OCI-M2 (cell line): ENCODE measurements around the gene MPHOSPH10.
"Not testable (repeated sequence)": the region's sequence is repeated elsewhere in the genome, so short reads cannot be mapped to it uniquely, and the experiment has no call there.

Experiments used
- DNase-seq: peaks from one replicate; lab custom pipeline; 2025; ENCODE audit not compliant: unreplicated experiment; lab: John Stamatoyannopoulos, UW

Gene MPHOSPH10

GRCh38 chr2:71122387-71123298 lies 7.8 kb upstream of the MPHOSPH10 start:
- no peak for DNase-seq

GRCh38 chr2:71125506-71126294 lies 4.7 kb upstream of the MPHOSPH10 start:
- no peak for DNase-seq

- no peak for DNase-seq
Measured at GRCh38 chr2:71126957-71127356, 3.5 kb upstream of the MPHOSPH10 start.

- DNase-seq = no peak
Measured at GRCh38 chr2:71129114-71129901, 1.1 kb upstream of the MPHOSPH10 start.

- DNase-seq = no peak
Measured at GRCh38 chr2:71129902-71130151, 607 bp upstream of the MPHOSPH10 start.

- DNase-seq = no peak
Measured at GRCh38 chr2:71130905-71131244, 441 bp downstream of the MPHOSPH10 start.

GRCh38 chr2:71131387-71132166 lies 1.1 kb downstream of the MPHOSPH10 start:
- not testable (repeated sequence) for DNase-seq

GRCh38 chr2:71133603-71134002 lies 3.2 kb downstream of the MPHOSPH10 start:
- no peak for DNase-seq

- DNase-seq = no peak
Measured at GRCh38 chr2:71136174-71136573, 5.7 kb downstream of the MPHOSPH10 start.

- no peak for DNase-seq
Measured at GRCh38 chr2:71143782-71144181, 13.3 kb downstream of the MPHOSPH10 start.

GRCh38 chr2:71148506-71149063 lies 18.2 kb downstream of the MPHOSPH10 start:
- DNase-seq = no peak

- DNase-seq = no peak
Measured at GRCh38 chr2:71150082-71150816, 19.8 kb downstream of the MPHOSPH10 start.

- DNase-seq = no peak
Measured at GRCh38 chr2:71151620-71152019, 21.2 kb downstream of the MPHOSPH10 start.

- DNase-seq = no peak
Measured at GRCh38 chr2:71153585-71154224, 23.3 kb downstream of the MPHOSPH10 start.

GRCh38 chr2:71154279-71154678 lies 23.8 kb downstream of the MPHOSPH10 start:
- DNase-seq = no peak

- no peak for DNase-seq
Measured at GRCh38 chr2:71154798-71155197, 24.4 kb downstream of the MPHOSPH10 start.

- no peak for DNase-seq
Measured at GRCh38 chr2:71155846-71156245, 25.4 kb downstream of the MPHOSPH10 start.

GRCh38 chr2:71156573-71156972 lies 26.1 kb downstream of the MPHOSPH10 start:
- no peak for DNase-seq

- DNase-seq = peak; percentile 71
Measured at GRCh38 chr2:71157124-71157793, 26.8 kb downstream of the MPHOSPH10 start.
